DMS153 treated with DMSO at 0.1 percent for 48 hours (cell line): Measurements from ENCODE around the gene TBC1D14.
"Not testable (repeated sequence)": the region's sequence is repeated elsewhere in the genome, so short reads cannot be mapped to it uniquely, and the experiment has no call there.

Experiments used
- DNase-seq: peaks from one replicate; lab custom pipeline; 2025; ENCODE audit not compliant: unreplicated experiment; lab: John Stamatoyannopoulos, UW

TBC1D14 gene

GRCh38 chr4:7075962-7076695 lies 166.5 kb downstream of the TBC1D14 start:
- no peak for DNase-seq

- no peak for DNase-seq
Observed at GRCh38 chr4:7076696-7077082, 167.1 kb downstream of the TBC1D14 start.

GRCh38 chr4:7077371-7077770 lies 167.7 kb downstream of the TBC1D14 start:
- DNase-seq, result no peak

- DNase-seq, result no peak
Observed at GRCh38 chr4:7078025-7078424, 168.4 kb downstream of the TBC1D14 start.

- DNase-seq, result not testable (repeated sequence)
Observed at GRCh38 chr4:7079483-7079882, 169.9 kb downstream of the TBC1D14 start.

GRCh38 chr4:7079909-7080308 lies 170.3 kb downstream of the TBC1D14 start:
- not testable (repeated sequence) for DNase-seq
